ENCODE results near the gene RNF220.

- TF ChIP-seq, protein P1, sequence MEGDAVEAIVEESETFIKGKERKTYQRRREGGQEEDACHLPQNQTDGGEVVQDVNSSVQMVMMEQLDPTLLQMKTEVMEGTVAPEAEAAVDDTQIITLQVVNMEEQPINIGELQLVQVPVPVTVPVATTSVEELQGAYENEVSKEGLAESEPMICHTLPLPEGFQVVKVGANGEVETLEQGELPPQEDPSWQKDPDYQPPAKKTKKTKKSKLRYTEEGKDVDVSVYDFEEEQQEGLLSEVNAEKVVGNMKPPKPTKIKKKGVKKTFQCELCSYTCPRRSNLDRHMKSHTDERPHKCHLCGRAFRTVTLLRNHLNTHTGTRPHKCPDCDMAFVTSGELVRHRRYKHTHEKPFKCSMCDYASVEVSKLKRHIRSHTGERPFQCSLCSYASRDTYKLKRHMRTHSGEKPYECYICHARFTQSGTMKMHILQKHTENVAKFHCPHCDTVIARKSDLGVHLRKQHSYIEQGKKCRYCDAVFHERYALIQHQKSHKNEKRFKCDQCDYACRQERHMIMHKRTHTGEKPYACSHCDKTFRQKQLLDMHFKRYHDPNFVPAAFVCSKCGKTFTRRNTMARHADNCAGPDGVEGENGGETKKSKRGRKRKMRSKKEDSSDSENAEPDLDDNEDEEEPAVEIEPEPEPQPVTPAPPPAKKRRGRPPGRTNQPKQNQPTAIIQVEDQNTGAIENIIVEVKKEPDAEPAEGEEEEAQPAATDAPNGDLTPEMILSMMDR (IDR thresholded peaks at IDR 0.05): no peak
- no peak for TF ChIP-seq POLR2A (IDR thresholded peaks at IDR 0.05)
Measured at GRCh38 chr1:44559330-44559729, 154.3 kb downstream of the RNF220 start.

Data from heart left ventricle (tissue), 13 donors.